Large intestine (tissue), 3 donors: Measurements from ENCODE around the gene SCNN1B. TPM values are rescaled to one million over a fixed set of nuclear protein-coding genes. Genes with fewer than 3 reads are reported as not detected.

Source experiments
- DNase-seq, 2 donors: peaks; one replicate each; pipeline versions ENCODE4 v3.0.0 to v3.0.0-alpha.2; 2013
- H3K27ac ChIP-seq: one replicate; pipeline ENCODE4 v1.5.1; 2013; ENCODE audit warnings: low read length
- H3K27me3 ChIP-seq: 2 replicates; pipeline ENCODE4 v1.6.1; 2013; ENCODE audit warnings: low read length; ENCODE audit not compliant: control insufficient read depth, insufficient read depth
- H3K36me3 ChIP-seq: 2 replicates; pipeline ENCODE4 v1.6.1; 2013; ENCODE audit warnings: low read length; ENCODE audit not compliant: control insufficient read depth, insufficient read depth
- H3K4me1 ChIP-seq: one replicate; pipeline ENCODE4 v1.6.1; 2013; ENCODE audit warnings: low read length; ENCODE audit not compliant: control insufficient read depth, insufficient read depth
- H3K4me3 ChIP-seq: one replicate; pipeline ENCODE4 v1.5.1; 2013; ENCODE audit warnings: low read length
- H3K9me3 ChIP-seq: one replicate; pipeline ENCODE4 v1.6.1; 2013; ENCODE audit warnings: mild to moderate bottlenecking, low read depth, low read length, moderate library complexity; ENCODE audit not compliant: control insufficient read depth
- WGBS: methylation state at CpG from one replicate; pipeline ENCODE4 v1.1.5; 2013; ENCODE audit warnings: low lambda C conversion rate; ENCODE audit not compliant: insufficient coverage; 5-methylcytosine and 5-hydroxymethylcytosine counted together
- polyA plus RNA-seq: library from polyadenylated mRNA; unstranded; fragments of 120-200 nt; gene quantifications from one replicate; pipeline ENCODE4 v1.2.1, GENCODE V29; 2013

SCNN1B gene
- polyA plus RNA-seq, 1 donor = 0.13 TPM

GRCh38 chr16:23320693-23321092, 18.6 kb downstream of the SCNN1B start:
- Histone ChIP-seq H3K4me1 (no peaks in the 10 kb centered on the region), H3K27ac (no peak overlapping the region), H3K36me3 (no peaks in the 10 kb centered on the region), H3K27me3 (no peaks in the 10 kb centered on the region), H3K9me3 (no peaks in the 10 kb centered on the region), H3K4me3 (no peak overlapping the region)
- no peak for DNase-seq
- no CpG with 5 or more reads among the region's 7 CpGs for WGBS

DNA sequence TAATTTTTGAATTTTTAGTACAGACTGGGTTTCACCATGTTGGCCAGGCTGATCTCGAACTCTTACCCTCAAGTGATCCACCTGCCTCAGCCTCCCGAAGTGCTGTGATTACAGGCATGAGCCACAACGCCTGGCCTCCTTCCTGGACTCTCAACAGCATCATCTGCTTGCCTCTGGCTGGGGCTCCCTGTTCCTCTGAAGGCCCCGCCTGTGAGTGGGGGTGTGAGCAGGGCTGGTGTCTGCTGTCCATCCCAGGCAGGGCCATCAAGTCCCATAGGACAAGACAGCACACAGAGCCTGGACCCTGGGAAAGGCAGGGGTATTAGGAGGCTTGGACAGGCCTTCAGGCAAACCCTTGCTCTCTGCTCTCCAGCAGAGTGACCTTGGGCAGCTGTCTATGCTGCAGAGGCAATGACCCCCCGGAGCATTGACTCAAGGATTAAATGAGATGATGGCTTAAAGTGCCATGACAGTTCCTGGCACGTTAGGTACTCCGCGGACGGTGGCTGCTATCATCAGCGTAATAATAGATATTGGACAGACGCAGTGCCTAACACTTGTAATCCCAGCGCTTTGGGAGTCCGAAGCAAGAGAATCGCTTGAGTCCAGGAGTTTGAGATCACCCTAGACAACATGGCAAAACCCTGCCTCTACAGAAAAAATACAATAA, 19.2 kb downstream of the SCNN1B start:
- no peaks in the 10 kb centered on the region for H3K27me3 ChIP-seq
- no peaks in the 10 kb centered on the region for H3K36me3 ChIP-seq
- WGBS = 77% methylated on average over 6 of the region's 14 CpGs
- DNase-seq = no peak
- no peaks in the 10 kb centered on the region for H3K4me1 ChIP-seq
- H3K27ac ChIP-seq = no peak overlapping the region
- no peak overlapping the region for H3K4me3 ChIP-seq
- H3K9me3 ChIP-seq = no peaks in the 10 kb centered on the region

DNA sequence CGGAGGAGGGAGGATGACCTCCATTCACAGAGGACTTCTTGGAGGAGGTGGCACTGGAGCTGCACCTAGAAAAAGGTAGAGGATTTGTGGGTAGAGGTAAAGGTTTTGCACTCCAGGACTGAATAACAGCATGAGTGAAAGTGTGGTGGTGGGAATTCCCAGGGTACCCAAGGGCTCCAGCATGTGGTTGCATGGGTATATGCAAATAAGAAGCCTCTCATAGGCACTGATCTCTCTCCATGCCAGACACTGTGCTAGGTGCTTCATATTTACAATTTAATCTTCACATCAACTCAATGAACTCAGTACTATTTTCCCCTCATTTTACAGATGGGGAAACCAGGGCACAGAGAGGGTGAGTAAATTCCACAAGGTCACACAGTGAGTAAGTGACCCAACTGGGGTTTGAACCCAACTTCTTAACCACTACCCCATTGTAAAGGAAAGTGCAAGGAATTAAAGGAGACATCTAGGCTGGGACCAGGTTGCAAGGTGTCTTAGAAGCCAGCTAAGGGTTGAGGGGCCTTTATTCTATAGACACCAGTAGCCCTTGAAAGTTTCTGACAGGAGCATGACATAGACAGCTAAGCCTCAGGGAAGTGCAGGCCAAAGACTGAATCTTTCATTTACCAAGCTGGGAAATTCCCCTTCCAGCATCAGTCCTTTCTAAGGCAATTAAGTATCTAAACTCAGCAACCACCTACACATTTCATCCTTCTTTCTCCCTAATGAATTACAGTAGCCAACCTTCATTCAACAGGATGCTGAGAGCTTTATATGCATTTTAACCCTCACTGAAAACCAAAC, 21.3 kb downstream of the SCNN1B start:
- H3K27me3 ChIP-seq = no peaks in the 10 kb centered on the region
- no peaks in the 10 kb centered on the region for H3K9me3 ChIP-seq
- no CpG with 5 or more reads among the region's 1 CpG for WGBS
- no peak for DNase-seq
- H3K4me3 ChIP-seq = no peak overlapping the region
- no peaks in the 10 kb centered on the region for H3K4me1 ChIP-seq
- H3K27ac ChIP-seq = no peak overlapping the region
- no peaks in the 10 kb centered on the region for H3K36me3 ChIP-seq

- Histone ChIP-seq H3K27me3 (no peaks in the 10 kb centered on the region), H3K27ac (no peak overlapping the region), H3K4me3 (no peak overlapping the region), H3K4me1 (no peaks in the 10 kb centered on the region), H3K9me3 (no peaks in the 10 kb centered on the region), H3K36me3 (no peaks in the 10 kb centered on the region)
- WGBS = no CpG with 5 or more reads among the region's 1 CpG
- DNase-seq = peak in 1 of 2 donors; percentile 27
Measured at GRCh38 chr16:23324727-23325126, 22.6 kb downstream of the SCNN1B start.

DNA sequence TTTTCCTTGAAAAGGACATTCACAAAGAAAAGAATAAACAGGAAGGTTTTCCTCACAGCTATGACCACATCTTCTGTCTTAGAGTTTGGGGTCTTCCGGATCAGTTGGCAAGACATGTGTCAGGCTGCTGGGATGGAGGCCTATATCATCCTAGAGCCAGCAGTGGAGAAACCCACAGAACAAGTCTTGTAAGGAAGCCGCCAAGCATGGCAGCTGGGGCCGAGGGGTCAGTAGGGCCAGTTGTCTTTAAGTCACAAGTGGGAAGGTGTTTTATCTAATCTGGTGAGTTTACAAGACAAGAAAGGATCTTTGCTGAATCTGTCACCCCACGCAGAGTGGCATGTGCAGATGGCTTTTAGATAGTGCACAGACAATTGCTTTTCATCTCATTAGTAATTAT, 25.7 kb downstream of the SCNN1B start:
- Histone ChIP-seq H3K36me3 (no peaks in the 10 kb centered on the region), H3K9me3 (no peaks in the 10 kb centered on the region), H3K4me1 (no peaks in the 10 kb centered on the region), H3K4me3 (no peak overlapping the region), H3K27ac (no peak overlapping the region), H3K27me3 (no peaks in the 10 kb centered on the region)
- DNase-seq = no peak
- no CpG with 5 or more reads among the region's 4 CpGs for WGBS

DNA sequence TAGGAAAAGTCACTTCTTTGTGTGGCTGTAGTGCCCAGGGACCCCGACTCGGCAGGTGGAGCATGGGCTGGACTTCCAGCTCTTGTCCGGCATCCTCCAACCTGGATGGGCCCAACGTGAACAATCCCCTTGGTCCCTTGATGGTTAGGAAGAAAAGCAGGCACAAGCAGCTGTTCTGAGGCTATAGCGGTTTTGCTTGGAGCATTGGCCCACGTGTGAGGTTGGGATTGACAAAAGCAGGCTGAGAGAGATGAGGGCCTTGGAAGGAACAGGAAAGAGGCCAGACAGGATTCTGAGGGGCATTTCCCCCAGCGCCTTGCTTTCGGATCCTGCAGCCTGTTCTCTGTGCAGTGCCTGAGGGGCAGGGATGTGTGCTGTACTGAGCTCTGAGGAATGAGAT, 28.1 kb downstream of the SCNN1B start:
- Histone ChIP-seq H3K4me3 (no peak overlapping the region), H3K36me3 (no peaks in the 10 kb centered on the region), H3K27me3 (no peaks in the 10 kb centered on the region), H3K4me1 (no peaks in the 10 kb centered on the region), H3K27ac (no peak overlapping the region), H3K9me3 (no peaks in the 10 kb centered on the region)
- DNase-seq = no peak
- WGBS = no CpG with 5 or more reads among the region's 8 CpGs

GRCh38 chr16:23330583-23331249, 28.6 kb downstream of the SCNN1B start:
- DNase-seq = no peak
- no peak overlapping the region for H3K4me3 ChIP-seq
- H3K9me3 ChIP-seq = no peaks in the 10 kb centered on the region
- H3K36me3 ChIP-seq = no peaks in the 10 kb centered on the region
- H3K4me1 ChIP-seq = no peaks in the 10 kb centered on the region
- H3K27me3 ChIP-seq = no peaks in the 10 kb centered on the region
- 80% methylated on average over 1 of the region's 11 CpGs for WGBS
- H3K27ac ChIP-seq = no peak overlapping the region

DNA sequence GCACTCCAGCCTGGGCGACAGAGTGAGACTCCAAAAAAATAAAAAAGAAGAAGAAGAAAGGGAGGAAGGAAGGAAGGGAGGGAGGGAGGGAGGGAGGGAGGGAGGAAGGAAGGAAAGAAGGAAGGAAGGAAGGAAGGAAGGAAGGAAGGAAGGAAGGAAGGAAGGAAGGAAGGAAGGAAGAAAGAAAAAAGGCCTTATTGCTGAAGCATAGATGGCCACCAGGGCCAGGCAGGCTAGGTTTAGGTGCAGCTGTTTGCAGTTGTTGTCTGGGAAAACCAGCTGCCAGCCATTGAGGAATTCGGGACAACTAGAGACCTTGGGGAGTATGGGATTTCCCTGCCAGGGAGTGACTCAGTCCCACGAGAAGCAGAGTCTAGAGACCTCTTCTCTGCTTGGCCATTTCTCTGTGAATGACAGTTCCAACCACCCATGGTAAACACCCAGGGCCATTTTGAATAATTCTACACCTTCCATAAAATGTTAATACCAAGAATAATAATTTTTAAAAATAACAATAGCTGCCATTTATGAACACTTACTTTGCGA, 31.0 kb downstream of the SCNN1B start:
- H3K36me3 ChIP-seq = no peaks in the 10 kb centered on the region
- H3K9me3 ChIP-seq = no peaks in the 10 kb centered on the region
- no peak overlapping the region for H3K4me3 ChIP-seq
- no peaks in the 10 kb centered on the region for H3K4me1 ChIP-seq
- no peaks in the 10 kb centered on the region for H3K27me3 ChIP-seq
- DNase-seq = no peak
- no peak overlapping the region for H3K27ac ChIP-seq
- no CpG with 5 or more reads among the region's 4 CpGs for WGBS

DNA sequence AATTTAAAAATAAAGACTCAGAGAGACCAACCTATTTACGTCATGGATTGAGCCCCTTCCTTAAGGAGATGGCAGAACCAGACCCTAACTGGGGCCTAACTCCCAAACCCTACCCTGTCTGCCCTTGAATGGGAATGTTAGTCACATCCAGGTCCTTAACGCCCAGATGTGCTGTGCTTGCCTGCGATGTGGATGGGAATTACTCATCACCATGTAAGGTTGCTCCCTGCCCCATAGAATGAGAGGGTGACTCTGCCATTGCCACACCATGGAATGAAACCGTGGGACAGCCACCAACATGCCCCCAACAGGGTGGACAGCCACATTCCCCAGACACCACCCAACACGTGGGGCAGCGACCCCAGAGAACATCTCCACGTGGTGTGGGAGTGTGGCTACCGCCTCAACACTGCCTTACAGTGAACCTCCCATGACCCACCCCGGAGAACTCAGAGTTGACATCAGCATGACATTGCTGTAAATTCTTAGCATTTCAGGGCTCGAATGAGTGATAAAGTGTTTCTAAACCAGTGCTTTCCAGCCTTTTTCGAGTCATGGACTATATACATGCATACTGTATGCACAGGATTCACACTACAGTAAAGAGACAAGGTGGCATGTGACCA, 31.8 kb downstream of the SCNN1B start:
- H3K4me3 ChIP-seq = no peak overlapping the region
- H3K9me3 ChIP-seq = no peaks in the 10 kb centered on the region
- no peaks in the 10 kb centered on the region for H3K4me1 ChIP-seq
- H3K36me3 ChIP-seq = no peaks in the 10 kb centered on the region
- WGBS = no CpG with 5 or more reads among the region's 11 CpGs
- DNase-seq = no peak
- no peaks in the 10 kb centered on the region for H3K27me3 ChIP-seq
- H3K27ac ChIP-seq = no peak overlapping the region

- no peak for DNase-seq
- WGBS = no CpG with 5 or more reads among the region's 3 CpGs
- Histone ChIP-seq H3K4me3 (no peak overlapping the region), H3K9me3 (no peaks in the 10 kb centered on the region), H3K27me3 (no peaks in the 10 kb centered on the region), H3K27ac (no peak overlapping the region), H3K36me3 (no peaks in the 10 kb centered on the region), H3K4me1 (no peaks in the 10 kb centered on the region)
Measured at GRCh38 chr16:23334457-23334853, 32.4 kb downstream of the SCNN1B start.
